ENCODE measurements around the gene SHISA5.

- TF ChIP-seq EP300 (IDR thresholded peaks at IDR 0.05): no peak
- no peak for TF ChIP-seq POLR2A (IDR thresholded peaks at IDR 0.05)
- TF ChIP-seq, protein P1, sequence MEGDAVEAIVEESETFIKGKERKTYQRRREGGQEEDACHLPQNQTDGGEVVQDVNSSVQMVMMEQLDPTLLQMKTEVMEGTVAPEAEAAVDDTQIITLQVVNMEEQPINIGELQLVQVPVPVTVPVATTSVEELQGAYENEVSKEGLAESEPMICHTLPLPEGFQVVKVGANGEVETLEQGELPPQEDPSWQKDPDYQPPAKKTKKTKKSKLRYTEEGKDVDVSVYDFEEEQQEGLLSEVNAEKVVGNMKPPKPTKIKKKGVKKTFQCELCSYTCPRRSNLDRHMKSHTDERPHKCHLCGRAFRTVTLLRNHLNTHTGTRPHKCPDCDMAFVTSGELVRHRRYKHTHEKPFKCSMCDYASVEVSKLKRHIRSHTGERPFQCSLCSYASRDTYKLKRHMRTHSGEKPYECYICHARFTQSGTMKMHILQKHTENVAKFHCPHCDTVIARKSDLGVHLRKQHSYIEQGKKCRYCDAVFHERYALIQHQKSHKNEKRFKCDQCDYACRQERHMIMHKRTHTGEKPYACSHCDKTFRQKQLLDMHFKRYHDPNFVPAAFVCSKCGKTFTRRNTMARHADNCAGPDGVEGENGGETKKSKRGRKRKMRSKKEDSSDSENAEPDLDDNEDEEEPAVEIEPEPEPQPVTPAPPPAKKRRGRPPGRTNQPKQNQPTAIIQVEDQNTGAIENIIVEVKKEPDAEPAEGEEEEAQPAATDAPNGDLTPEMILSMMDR (IDR thresholded peaks at IDR 0.05): no peak
Measured at GRCh38 chr3:48430708-48431101, 73.3 kb downstream of the SHISA5 start.
